Measurements from ENCODE around the gene DLGAP5. TPM values are rescaled to one million over a fixed set of nuclear protein-coding genes. Genes with fewer than 3 reads are reported as not detected.

Gene DLGAP5
- polyA plus RNA-seq, 1 donor from 2014 or later: 2.0 TPM

- H3K4me2 ChIP-seq (ENCODE audit: low read length): no peak overlapping the region
- H3K9me2 ChIP-seq (ENCODE audit: insufficient read depth, low read length): no peaks in the 10 kb centered on the region
- no peaks in the 10 kb centered on the region for H3K36me3 ChIP-seq (ENCODE audit: insufficient read depth, low read length)
- H3K27me3 ChIP-seq (ENCODE audit: insufficient read depth, low read depth, low read length): peaks cover 34% of the 10 kb centered on the region
- no peaks in the 10 kb centered on the region for H3K9me3 ChIP-seq (ENCODE audit: low read length)
- H3K27ac ChIP-seq (ENCODE audit: low read length): no peak overlapping the region
- no peak overlapping the region for H2AFZ ChIP-seq (ENCODE audit: low read depth, low read length)
- H3K79me2 ChIP-seq (replicated peaks; ENCODE audit: insufficient read depth, low read length): no peaks in the 10 kb centered on the region
- no peaks in the 10 kb centered on the region for H3F3A ChIP-seq (ENCODE audit: insufficient read depth, low read length, poor library complexity, severe bottlenecking)
- no peak overlapping the region for H3K4me3 ChIP-seq (ENCODE audit: low read length)
- TF ChIP-seq TAF1 (IDR thresholded peaks at IDR 0.05; ENCODE audit: low read depth) (no peak), MXI1 (conservative IDR thresholded peaks at IDR 0.05; ENCODE audit: poor library complexity, severe bottlenecking) (no peak), RAD21 (conservative IDR thresholded peaks at IDR 0.05) (no peak), SMC3 (conservative IDR thresholded peaks at IDR 0.05; ENCODE audit: poor library complexity) (no peak), EZH2 (IDR thresholded peaks at IDR 0.05; ENCODE audit: borderline replicate concordance, insufficient read depth, low read length, poor library complexity, severe bottlenecking) (no peak), EP300 (conservative IDR thresholded peaks at IDR 0.05; ENCODE audit: poor library complexity, severe bottlenecking) (no peak), POLR2AphosphoS5 (IDR thresholded peaks at IDR 0.05) (no peak)
- TF ChIP-seq, protein P1, sequence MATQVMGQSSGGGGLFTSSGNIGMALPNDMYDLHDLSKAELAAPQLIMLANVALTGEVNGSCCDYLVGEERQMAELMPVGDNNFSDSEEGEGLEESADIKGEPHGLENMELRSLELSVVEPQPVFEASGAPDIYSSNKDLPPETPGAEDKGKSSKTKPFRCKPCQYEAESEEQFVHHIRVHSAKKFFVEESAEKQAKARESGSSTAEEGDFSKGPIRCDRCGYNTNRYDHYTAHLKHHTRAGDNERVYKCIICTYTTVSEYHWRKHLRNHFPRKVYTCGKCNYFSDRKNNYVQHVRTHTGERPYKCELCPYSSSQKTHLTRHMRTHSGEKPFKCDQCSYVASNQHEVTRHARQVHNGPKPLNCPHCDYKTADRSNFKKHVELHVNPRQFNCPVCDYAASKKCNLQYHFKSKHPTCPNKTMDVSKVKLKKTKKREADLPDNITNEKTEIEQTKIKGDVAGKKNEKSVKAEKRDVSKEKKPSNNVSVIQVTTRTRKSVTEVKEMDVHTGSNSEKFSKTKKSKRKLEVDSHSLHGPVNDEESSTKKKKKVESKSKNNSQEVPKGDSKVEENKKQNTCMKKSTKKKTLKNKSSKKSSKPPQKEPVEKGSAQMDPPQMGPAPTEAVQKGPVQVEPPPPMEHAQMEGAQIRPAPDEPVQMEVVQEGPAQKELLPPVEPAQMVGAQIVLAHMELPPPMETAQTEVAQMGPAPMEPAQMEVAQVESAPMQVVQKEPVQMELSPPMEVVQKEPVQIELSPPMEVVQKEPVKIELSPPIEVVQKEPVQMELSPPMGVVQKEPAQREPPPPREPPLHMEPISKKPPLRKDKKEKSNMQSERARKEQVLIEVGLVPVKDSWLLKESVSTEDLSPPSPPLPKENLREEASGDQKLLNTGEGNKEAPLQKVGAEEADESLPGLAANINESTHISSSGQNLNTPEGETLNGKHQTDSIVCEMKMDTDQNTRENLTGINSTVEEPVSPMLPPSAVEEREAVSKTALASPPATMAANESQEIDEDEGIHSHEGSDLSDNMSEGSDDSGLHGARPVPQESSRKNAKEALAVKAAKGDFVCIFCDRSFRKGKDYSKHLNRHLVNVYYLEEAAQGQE (IDR thresholded peaks at IDR 0.05; ENCODE audit: borderline replicate concordance): no peak
- TF ChIP-seq, protein P2, sequence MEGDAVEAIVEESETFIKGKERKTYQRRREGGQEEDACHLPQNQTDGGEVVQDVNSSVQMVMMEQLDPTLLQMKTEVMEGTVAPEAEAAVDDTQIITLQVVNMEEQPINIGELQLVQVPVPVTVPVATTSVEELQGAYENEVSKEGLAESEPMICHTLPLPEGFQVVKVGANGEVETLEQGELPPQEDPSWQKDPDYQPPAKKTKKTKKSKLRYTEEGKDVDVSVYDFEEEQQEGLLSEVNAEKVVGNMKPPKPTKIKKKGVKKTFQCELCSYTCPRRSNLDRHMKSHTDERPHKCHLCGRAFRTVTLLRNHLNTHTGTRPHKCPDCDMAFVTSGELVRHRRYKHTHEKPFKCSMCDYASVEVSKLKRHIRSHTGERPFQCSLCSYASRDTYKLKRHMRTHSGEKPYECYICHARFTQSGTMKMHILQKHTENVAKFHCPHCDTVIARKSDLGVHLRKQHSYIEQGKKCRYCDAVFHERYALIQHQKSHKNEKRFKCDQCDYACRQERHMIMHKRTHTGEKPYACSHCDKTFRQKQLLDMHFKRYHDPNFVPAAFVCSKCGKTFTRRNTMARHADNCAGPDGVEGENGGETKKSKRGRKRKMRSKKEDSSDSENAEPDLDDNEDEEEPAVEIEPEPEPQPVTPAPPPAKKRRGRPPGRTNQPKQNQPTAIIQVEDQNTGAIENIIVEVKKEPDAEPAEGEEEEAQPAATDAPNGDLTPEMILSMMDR (IDR thresholded peaks at IDR 0.05; ENCODE audit: poor library complexity, severe bottlenecking): no peak
- H3K9ac ChIP-seq (ENCODE audit: low read length): no peak overlapping the region
- no peaks in the 10 kb centered on the region for H4K20me1 ChIP-seq (ENCODE audit: insufficient read depth)
Measured at GRCh38 chr14:55125403-55125802, 66.0 kb downstream of the DLGAP5 start.

- no peak overlapping the region for H3K4me3 ChIP-seq (ENCODE audit: low read length)
- H3K4me2 ChIP-seq (ENCODE audit: low read length): no peak overlapping the region
- H3K9me3 ChIP-seq (ENCODE audit: low read length): no peaks in the 10 kb centered on the region
- no peak overlapping the region for H3K9ac ChIP-seq (ENCODE audit: low read length)
- H4K20me1 ChIP-seq (ENCODE audit: insufficient read depth): no peaks in the 10 kb centered on the region
- H3K9me2 ChIP-seq (ENCODE audit: insufficient read depth, low read length): no peaks in the 10 kb centered on the region
- H3K27me3 ChIP-seq (ENCODE audit: insufficient read depth, low read depth, low read length): peaks cover 29% of the 10 kb centered on the region
- TF ChIP-seq EZH2 (IDR thresholded peaks at IDR 0.05; ENCODE audit: borderline replicate concordance, insufficient read depth, low read length, poor library complexity, severe bottlenecking) (no peak), SMC3 (conservative IDR thresholded peaks at IDR 0.05; ENCODE audit: poor library complexity) (no peak), POLR2AphosphoS5 (IDR thresholded peaks at IDR 0.05) (no peak), MXI1 (conservative IDR thresholded peaks at IDR 0.05; ENCODE audit: poor library complexity, severe bottlenecking) (no peak), RAD21 (conservative IDR thresholded peaks at IDR 0.05) (no peak), EP300 (conservative IDR thresholded peaks at IDR 0.05; ENCODE audit: poor library complexity, severe bottlenecking) (no peak), TAF1 (IDR thresholded peaks at IDR 0.05; ENCODE audit: low read depth) (no peak)
- TF ChIP-seq, protein P1 (IDR thresholded peaks at IDR 0.05; ENCODE audit: borderline replicate concordance): no peak
- TF ChIP-seq, protein P2 (IDR thresholded peaks at IDR 0.05; ENCODE audit: poor library complexity, severe bottlenecking): no peak
- no peaks in the 10 kb centered on the region for H3K79me2 ChIP-seq (replicated peaks; ENCODE audit: insufficient read depth, low read length)
- H3K36me3 ChIP-seq (ENCODE audit: insufficient read depth, low read length): no peaks in the 10 kb centered on the region
- H3F3A ChIP-seq (ENCODE audit: insufficient read depth, low read length, poor library complexity, severe bottlenecking): no peaks in the 10 kb centered on the region
- no peak overlapping the region for H2AFZ ChIP-seq (ENCODE audit: low read depth, low read length)
- H3K27ac ChIP-seq (ENCODE audit: low read length): no peak overlapping the region
Measured at GRCh38 chr14:55124774-55125386, 66.5 kb downstream of the DLGAP5 start.
